ENCODE measurements around the gene FBXW7.

Gene FBXW7

DNA sequence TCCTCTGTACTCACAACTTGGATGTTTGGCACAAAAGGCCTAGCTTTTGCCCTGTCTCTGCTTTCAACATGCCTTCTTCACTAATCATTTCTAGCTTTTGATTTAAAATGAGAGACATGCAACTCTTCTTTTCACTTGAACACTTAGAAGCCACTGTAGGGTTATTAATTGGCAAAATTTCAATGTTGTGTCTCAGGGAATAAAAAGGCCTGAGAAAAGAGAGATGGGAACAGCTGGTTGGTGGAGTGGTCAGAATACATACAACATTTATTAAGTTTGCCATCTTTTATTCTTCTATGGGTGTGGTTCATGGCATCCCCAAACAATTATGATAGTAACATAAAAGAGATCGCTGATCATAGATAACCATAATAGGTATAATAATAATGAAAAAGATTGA lies 114.3 kb downstream of the FBXW7 start:
- DNase-seq = no peak

DNA sequence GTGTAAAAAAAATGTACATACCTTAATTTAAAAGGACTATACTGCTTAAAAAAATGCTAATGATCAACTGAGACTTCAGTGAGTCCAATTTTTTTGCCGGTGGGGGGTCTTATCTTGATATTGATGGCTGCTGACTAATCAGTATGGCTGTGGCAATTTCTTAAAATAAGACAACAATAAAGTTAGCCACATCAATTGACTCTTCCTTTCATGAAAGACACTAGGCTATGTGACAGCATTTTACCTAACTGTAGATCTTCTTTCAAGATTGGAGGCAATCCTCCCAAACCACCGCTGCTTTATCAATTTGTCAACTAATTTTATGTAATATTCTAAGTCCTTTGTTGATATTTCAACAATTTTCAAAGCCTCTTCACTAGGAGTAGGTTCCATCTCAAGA lies 116.1 kb downstream of the FBXW7 start:
- DNase-seq = no peak

DNA sequence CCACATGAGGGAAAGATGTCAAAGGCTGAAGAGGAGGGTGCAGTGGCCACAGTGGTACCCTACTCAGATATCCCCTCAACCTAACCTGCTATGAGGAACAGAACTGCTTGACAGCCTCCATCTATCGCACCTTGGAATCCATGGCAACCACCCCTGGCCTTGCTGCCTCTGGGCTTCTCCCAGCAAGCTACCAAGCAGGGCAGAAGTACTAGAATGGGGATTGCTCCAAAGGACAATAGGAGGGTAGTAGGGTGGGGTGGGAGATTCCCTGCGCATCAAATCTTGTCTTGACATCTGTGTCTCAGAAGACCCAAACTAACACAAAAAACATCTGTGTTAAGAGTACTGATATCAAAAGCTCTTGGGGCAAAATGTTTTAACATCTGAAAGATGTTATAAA lies 118.2 kb downstream of the FBXW7 start:
- DNase-seq = no peak

DNA sequence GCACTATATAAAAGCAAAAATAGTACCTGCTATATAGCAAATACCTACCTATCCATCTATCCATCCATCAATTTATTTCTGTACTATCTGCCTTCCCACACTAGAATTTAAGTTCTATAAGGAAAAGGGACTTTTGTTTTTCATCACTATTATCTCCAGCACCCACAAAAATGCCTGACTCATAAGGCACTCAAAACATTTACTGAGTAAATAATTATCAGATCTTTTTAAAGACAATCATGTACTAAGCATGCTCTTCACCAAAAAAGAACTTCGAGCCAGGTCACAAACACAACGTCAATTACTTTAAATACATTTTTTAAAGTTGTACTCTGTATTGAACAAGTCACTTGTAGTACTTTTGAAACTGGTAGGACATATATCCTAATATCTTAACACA lies 119.9 kb downstream of the FBXW7 start:
- no peak for DNase-seq

GRCh38 chr4:152408514-152409327 lies 127.2 kb downstream of the FBXW7 start:
- DNase-seq = no peak

DNA sequence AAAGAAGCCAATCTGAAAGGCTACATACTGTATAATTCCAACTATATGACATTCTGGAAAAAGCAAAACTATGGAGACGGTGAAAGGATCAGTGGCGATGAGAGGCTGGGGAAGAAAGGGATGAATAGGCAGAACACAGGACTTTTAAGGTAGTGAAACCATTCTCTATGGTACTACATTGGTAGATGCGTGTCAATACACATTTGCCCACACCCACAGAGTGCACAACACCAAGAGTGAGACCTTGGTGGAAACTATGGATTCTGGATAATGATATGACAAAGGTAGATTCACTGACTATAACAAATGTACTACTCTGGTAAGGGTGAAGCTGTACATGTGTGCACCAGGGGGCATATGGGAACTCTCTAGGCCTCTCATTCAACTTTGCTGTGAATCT lies 134.5 kb downstream of the FBXW7 start:
- DNase-seq = no peak

GRCh38 chr4:152399246-152399645 lies 136.6 kb downstream of the FBXW7 start:
- no peak for DNase-seq

- no peak for DNase-seq
Observed at GRCh38 chr4:152398060-152398459, 137.8 kb downstream of the FBXW7 start.

GRCh38 chr4:152394791-152395190 lies 141.1 kb downstream of the FBXW7 start:
- DNase-seq = no peak

DNA sequence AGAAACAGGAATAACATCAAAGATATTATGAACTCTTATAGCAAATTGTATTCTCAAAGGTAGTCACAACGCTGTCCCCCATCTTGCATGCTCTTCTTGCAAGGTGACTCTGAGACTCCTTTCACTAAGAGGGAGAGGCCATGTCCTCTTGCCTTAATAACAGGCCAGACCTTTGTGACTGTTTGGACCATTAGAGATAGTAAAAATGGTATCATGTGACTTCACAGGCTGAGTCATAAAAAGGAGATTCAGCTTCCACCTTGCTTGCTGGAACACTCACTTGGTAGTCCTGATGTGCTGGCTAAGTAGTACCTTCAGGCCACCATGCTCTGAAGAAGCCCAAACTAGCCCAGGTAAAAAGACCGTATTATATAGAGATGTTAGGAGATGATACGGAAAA lies 143.8 kb downstream of the FBXW7 start:
- DNase-seq = no peak

DNA sequence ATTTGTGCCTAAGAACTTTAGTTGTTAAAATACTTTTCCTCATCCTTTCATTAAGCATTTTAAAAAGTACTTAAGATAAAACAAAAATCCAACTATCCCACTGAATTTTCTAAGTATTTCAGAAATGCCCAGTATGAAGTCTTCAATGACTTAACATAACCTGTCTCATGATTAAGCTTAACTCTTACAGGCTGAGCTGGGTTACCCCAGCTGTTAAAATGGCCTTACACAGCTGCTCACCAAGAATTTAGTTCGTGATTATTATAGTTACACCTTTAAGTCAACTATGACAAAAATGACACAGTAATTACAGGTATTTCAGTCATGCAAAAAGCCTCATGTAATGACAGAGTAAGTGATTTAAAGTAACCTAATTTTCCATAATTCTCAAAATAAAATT lies 145.7 kb downstream of the FBXW7 start:
- no peak for DNase-seq

DNA sequence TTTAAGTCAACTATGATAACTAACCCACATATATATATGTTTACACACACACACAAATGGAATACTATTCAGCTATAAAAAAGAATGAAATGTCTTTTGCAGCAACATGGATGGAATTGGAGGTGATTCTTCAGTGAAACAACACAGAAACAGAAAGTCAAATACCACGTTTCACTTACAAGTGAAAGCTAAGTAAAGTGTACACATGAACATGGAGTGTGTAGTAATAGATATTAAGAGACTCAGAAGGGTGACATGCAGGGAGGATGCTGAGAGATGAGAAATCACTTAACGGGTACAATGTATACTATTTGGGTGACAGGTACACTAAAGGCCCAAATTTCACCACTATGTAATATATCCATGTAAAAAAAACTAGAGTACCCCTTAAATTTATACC lies 146.5 kb downstream of the FBXW7 start:
- DNase-seq = no peak

DNA sequence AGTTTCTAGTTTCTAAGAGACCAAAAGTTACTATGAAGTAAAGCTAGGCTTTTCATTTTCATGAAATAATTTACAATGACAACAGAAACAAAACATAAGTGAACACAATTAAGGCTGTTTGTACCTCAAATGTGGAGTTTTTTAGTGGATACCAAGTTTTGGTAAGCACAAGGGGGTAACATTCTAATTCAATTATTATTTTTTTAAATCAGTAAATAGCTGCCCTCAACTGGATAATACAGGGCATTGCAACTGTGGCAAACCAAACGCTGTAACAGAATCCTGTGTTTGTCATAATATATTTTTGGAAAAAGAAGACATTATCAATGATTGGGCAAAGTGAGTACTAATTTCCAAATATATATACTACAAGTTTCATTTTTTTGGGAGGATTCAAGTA lies 150.3 kb downstream of the FBXW7 start:
- no peak for DNase-seq

- DNase-seq = no peak
Observed at GRCh38 chr4:152382057-152382785, 153.7 kb downstream of the FBXW7 start.

DNA sequence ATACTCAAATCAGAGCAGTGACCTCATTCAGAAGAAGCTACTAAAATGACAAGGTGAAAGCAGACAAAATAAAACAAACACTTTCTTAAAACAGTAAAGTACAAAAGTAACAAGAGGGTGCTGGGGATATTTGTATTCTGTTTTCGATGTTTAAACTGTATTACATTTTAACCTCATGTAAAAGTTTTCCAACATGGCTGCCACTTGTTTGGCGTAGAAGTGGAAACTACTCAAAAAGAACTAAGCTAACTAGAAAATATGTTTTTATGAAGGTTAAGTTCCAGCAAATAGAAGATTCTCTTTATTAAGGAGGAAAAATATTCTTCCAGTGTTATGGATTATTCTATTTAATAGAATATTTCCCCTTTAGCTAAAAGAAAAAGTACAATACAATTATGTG lies 155.0 kb downstream of the FBXW7 start:
- DNase-seq = no peak

GRCh38 chr4:152380185-152380584 lies 155.7 kb downstream of the FBXW7 start:
- DNase-seq = no peak

DNA sequence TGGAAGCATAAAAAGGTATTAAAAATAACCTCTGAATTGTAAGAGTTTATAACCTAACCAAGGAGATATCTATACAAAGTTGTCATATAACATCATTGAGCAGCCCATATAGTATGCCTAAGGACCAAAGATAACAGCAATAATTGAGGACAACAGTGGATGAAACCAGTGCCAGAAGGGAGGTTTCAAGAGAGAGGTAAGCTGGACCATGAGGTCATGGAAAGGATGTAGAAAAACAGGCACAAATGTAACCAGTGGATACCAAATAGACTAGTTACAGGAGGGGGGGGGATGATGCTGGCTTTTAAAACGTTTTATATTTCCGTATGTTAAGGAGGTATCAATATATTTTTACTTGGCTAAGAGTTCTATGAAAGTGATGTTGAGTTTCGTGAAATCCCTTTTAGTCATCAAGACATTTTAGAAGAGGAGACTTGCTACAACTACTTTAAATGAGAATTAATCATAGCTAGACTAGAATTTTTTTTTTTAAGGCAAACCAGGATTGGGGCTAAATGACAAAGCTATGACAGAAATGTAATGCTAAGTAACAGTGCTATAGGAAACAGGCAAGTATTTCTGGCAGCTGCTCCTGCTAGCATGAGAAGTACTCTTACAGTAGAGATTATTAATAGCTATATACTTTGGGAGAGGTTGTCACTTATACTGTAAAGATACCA lies 161.1 kb downstream of the FBXW7 start:
- DNase-seq = no peak

DNA sequence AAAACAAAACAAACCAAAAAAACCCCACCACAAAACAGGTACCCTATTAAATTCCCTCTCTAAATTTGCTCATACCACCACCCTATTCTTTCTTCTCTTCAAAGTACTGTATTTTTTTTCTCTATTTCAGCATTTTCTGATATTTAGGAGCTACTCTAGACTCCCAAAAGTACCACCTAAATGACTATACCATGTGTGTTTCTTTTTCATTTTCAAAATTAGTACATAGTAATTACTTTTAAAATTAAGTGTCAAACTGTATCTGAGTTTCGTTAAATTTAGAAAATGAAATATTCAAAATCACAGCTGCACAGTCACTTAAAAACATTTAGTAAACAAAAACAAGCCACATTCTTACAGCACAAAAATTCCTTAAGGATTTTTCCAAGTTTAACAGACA lies 161.7 kb downstream of the FBXW7 start:
- DNase-seq = no peak

GRCh38 chr4:152372444-152372843 lies 163.4 kb downstream of the FBXW7 start:
- no peak for DNase-seq

DNA sequence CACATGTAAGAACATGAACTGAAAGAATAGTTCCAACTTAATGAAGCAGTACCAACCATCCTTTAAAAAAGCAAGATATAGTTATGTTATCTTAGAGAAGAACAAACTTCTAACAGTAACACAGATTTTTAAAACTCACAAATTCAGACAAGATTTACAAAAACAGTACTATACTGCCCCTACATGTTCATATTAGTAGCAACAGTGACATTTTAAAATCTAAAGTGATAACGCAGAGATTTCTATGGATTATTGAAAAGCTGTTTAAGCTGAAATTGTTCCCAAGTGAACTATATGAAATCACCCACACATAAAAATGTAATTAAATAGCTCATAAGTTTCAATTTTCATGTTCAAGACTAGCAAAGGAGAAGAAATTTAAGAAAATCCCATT lies 166.0 kb downstream of the FBXW7 start:
- DNase-seq = no peak

DNA sequence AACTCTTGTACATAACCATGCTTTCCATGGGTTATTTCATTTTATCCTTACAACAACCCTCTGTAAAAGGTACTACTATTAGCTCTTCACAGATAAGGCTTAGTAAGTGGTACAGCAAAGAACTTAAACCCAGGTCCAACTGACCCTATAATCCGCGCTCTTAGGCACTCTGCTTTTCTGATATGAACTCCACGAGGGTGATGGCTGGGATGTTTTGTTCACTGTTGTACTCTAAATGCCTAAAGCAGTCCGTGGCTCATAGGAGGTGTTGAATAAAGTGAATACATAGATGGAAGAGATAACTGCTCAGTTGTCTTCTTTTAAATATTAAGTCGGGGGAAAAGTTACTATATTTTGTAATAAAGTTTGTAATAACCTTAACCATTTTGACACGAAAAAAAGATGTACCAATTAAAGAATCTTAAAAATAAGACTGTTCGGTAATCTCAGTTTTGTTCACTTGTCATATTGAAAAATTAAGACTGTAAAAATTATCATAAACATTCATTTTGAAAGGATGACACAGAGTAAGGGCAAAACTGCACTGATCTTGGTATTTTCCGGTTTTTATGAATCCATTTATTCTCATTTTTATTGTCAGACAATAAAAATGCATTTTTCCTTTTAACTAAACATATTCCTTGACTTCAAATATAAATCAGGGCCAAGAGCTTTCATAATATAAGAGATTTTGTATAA lies 166.5 kb downstream of the FBXW7 start:
- DNase-seq = no peak

DNA sequence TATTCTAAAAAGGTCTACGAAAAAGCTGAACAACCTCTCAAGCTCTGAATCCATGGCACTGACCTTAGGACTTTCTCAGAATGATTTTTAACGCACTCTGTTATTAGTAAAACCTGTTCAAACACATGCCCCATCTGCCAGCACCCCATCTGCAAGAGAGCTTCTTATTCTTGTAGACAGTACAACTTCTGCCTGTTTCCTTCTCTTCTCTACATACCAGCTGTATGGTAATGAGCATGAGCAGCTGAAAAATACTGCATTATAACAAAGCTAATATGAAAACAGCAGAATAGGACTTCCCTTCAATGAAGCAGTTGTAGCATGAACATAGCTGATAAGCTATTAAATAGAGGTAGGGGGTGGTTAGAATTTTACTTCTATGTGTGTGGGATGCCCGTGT lies 167.9 kb downstream of the FBXW7 start:
- no peak for DNase-seq

GRCh38 chr4:152364883-152365282 lies 171.0 kb downstream of the FBXW7 start:
- DNase-seq = no peak

Measured in islet precursor cell (in vitro differentiated cells).